HEK293T (cell line): ENCODE results near the gene SYNPO2.

Experiments
- ARNT ChIP-seq: fragments of 450-650 bp; IDR thresholded peaks from 2 replicates; pipeline ENCODE4 v1.6.1; 2017; ENCODE audit warnings: mild to moderate bottlenecking
- BHLHE40 ChIP-seq: fragments of 450-650 bp; IDR thresholded peaks from 2 replicates; pipeline ENCODE4 v1.6.1; 2016; ENCODE audit warnings: mild to moderate bottlenecking, moderate library complexity, borderline replicate concordance
- FOXM1 ChIP-seq: fragments of 450-650 bp; IDR thresholded peaks from 2 replicates; pipeline ENCODE4 v1.6.1; 2017; ENCODE audit warnings: mild to moderate bottlenecking, borderline replicate concordance
- HDGF ChIP-seq: fragments of 450-650 bp; IDR thresholded peaks from 2 replicates; pipeline ENCODE4 v1.6.1; 2017; ENCODE audit warnings: antibody characterized with exemption, borderline replicate concordance
- NFRKB ChIP-seq: fragments of 450-650 bp; IDR thresholded peaks from 2 replicates; pipeline ENCODE4 v1.6.1; 2016; ENCODE audit warnings: mild to moderate bottlenecking, moderate library complexity
- SP1 ChIP-seq: fragments of 450-650 bp; IDR thresholded peaks from 2 replicates; pipeline ENCODE4 v1.6.1; 2017
- ZNF384 ChIP-seq: fragments of 450-650 bp; IDR thresholded peaks from 2 replicates; pipeline ENCODE4 v1.6.1; 2016
- TF ChIP-seq, protein P1 (sequence below): fragments of 450-650 bp; IDR thresholded peaks from 2 replicates; pipeline ENCODE4 v1.6.1; 2016

DNA sequence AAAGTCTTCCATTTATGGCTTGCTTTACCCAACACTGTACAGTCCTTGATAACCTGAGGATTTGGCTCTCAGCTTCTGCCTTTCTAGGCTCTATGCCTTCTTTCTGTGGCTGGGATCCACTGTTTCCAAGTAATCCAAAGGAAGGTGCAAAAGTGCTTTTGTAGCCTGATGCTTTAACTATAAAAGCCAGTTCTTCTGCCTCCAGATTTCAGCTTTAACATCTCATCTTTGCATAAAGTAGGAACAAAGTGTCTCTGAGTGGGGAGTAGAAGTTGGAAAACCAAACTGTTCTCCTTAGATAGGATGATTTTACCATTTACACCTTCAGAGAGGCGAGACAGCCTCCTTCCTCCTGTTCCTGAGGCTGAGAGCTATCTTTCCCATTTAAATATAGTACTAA is 41.7 kb upstream of the SYNPO2 start:
- TF ChIP-seq ARNT (no peak), HDGF (no peak), ZNF384 (no peak), SP1 (no peak), BHLHE40 (no peak), NFRKB (no peak), FOXM1 (no peak)
- TF ChIP-seq, protein P1, sequence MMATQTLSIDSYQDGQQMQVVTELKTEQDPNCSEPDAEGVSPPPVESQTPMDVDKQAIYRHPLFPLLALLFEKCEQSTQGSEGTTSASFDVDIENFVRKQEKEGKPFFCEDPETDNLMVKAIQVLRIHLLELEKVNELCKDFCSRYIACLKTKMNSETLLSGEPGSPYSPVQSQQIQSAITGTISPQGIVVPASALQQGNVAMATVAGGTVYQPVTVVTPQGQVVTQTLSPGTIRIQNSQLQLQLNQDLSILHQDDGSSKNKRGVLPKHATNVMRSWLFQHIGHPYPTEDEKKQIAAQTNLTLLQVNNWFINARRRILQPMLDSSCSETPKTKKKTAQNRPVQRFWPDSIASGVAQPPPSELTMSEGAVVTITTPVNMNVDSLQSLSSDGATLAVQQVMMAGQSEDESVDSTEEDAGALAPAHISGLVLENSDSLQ: no peak
